Smooth muscle cell (in vitro differentiated cells): ENCODE data around the gene PCBP4. TPM values are rescaled to one million over a fixed set of nuclear protein-coding genes. Genes with fewer than 3 reads are reported as not detected.

ENCODE experiments used
- DNase-seq: peaks from one replicate; lab custom pipeline; 2025; ENCODE audit not compliant: unreplicated experiment; lab: John Stamatoyannopoulos, UW
- H2AFZ ChIP-seq: fragments of 200-600 bp; sonication (generic); 2 replicates; pipeline ENCODE4 v1.6.0; 2016; ENCODE audit warnings: antibody characterized with exemption, low read depth, mild to moderate bottlenecking
- H3F3A ChIP-seq: fragments of 200-600 bp; sonication (generic); 2 replicates; pipeline ENCODE4 v1.6.0; 2017; ENCODE audit warnings: antibody characterized with exemption, low read depth
- H3K27ac ChIP-seq: fragments of 200-600 bp; sonication (generic); 2 replicates; pipeline ENCODE4 v1.5.1; 2016; ENCODE audit warnings: low read depth, mild to moderate bottlenecking
- H3K27me3 ChIP-seq: fragments of 200-600 bp; sonication (generic); 2 replicates; pipeline ENCODE4 v1.6.1; 2016; ENCODE audit warnings: low read depth, mild to moderate bottlenecking
- H3K36me3 ChIP-seq: fragments of 200-600 bp; sonication (generic); 2 replicates; pipeline ENCODE4 v1.5.1; 2016; ENCODE audit warnings: low read depth
- H3K4me1 ChIP-seq: fragments of 200-600 bp; sonication (generic); 2 replicates; pipeline ENCODE4 v1.5.1; 2016; ENCODE audit warnings: low read depth
- H3K4me2 ChIP-seq: fragments of 200-600 bp; sonication (generic); 2 replicates; pipeline ENCODE4 v1.6.0; 2016; ENCODE audit warnings: mild to moderate bottlenecking
- H3K4me3 ChIP-seq: fragments of 200-600 bp; sonication (generic); 2 replicates; pipeline ENCODE4 v1.5.1; 2016; ENCODE audit warnings: mild to moderate bottlenecking
- H3K79me2 ChIP-seq: fragments of 200-600 bp; sonication (generic); 2 replicates; pipeline ENCODE4 v1.6.0; 2016; ENCODE audit warnings: low read depth, mild to moderate bottlenecking
- H3K9ac ChIP-seq: fragments of 200-600 bp; sonication (generic); 2 replicates; pipeline ENCODE4 v1.6.0; 2016; ENCODE audit warnings: low read depth
- H3K9me3 ChIP-seq: fragments of 200-600 bp; sonication (generic); replicated peaks from 2 replicates; pipeline ENCODE4 v1.5.1; 2016; ENCODE audit warnings: low read depth
- H4K20me1 ChIP-seq: fragments of 200-600 bp; sonication (generic); 2 replicates; pipeline ENCODE4 v1.6.0; 2016; ENCODE audit warnings: low read depth
- CTCF ChIP-seq: fragments of 200-600 bp; sonication (generic); IDR thresholded peaks from 2 replicates; pipeline ENCODE4 v1.5.1; 2017; ENCODE audit warnings: borderline replicate concordance, mild to moderate bottlenecking, antibody characterized with exemption; ENCODE audit not compliant: insufficient read depth, poor library complexity, severe bottlenecking
- WGBS: methylation state at CpG from one replicate; pipeline ENCODE4 v1.1.7; 2016; ENCODE audit warnings: low lambda C conversion rate; 5-methylcytosine and 5-hydroxymethylcytosine counted together
- polyA plus RNA-seq: library from polyadenylated mRNA; unstranded; fragments of >200 nt; fragmentation: Nextera tagmentation; extraction: Ambion mirVana; gene quantifications from 2 replicates; pipeline ENCODE4 v1.2.1, GENCODE V29; 2016
- total RNA-seq: library from RNA; depleted of rRNA; stranded (reverse); fragments of >200 nt; gene quantifications from 2 replicates; pipeline ENCODE4 v1.2.3, GENCODE V29; 2014

The PCBP4 gene
- total and polyA plus RNA-seq, 2 experiments from 2014 or later = 42.6 to 81.2 TPM

GRCh38 chr3:51941463-51941797 lies 25.8 kb downstream of the PCBP4 start:
- H3K79me2 ChIP-seq = peaks cover 24% of the 10 kb centered on the region
- no peak for TF ChIP-seq CTCF
- H2AFZ ChIP-seq = peak overlapping the region; percentile 15
- peak overlapping the region; percentile 24 for H3K27ac ChIP-seq
- H3K4me3 ChIP-seq = peak overlapping the region; percentile 65
- no peaks in the 10 kb centered on the region for H3K4me1 ChIP-seq
- peak overlapping the region; percentile 91 for H3K4me2 ChIP-seq
- no peaks in the 10 kb centered on the region for H3K36me3 ChIP-seq
- peak overlapping the region; percentile 72 for H3K9ac ChIP-seq
- no peaks in the 10 kb centered on the region for H4K20me1 ChIP-seq
- H3K27me3 ChIP-seq = no peaks in the 10 kb centered on the region
- H3K9me3 ChIP-seq = no peaks in the 10 kb centered on the region
- WGBS = under 1% methylated on average over 20 of the region's 20 CpGs
- no peak for DNase-seq
- no peaks in the 10 kb centered on the region for H3F3A ChIP-seq

- Histone ChIP-seq H3F3A (no peaks in the 10 kb centered on the region), H4K20me1 (no peaks in the 10 kb centered on the region), H3K27ac (peak overlapping the region; percentile 24), H3K4me3 (peak overlapping the region; percentile 65), H3K9me3 (no peaks in the 10 kb centered on the region), H3K27me3 (no peaks in the 10 kb centered on the region), H3K9ac (peak overlapping the region; percentile 72), H3K4me1 (no peaks in the 10 kb centered on the region), H2AFZ (peak overlapping the region; percentile 15), H3K79me2 (peaks cover 24% of the 10 kb centered on the region), H3K36me3 (no peaks in the 10 kb centered on the region), H3K4me2 (peak overlapping the region; percentile 91)
- 34% methylated on average over 13 of the region's 13 CpGs for WGBS
- no peak for DNase-seq
- no peak for TF ChIP-seq CTCF
Observed at GRCh38 chr3:51940648-51941462, 26.4 kb downstream of the PCBP4 start.

- Histone ChIP-seq H3K4me1 (no peaks in the 10 kb centered on the region), H3K79me2 (peaks cover 24% of the 10 kb centered on the region), H3K36me3 (no peaks in the 10 kb centered on the region), H3K4me3 (no peak overlapping the region), H3K4me2 (no peak overlapping the region), H3K27me3 (no peaks in the 10 kb centered on the region), H4K20me1 (no peaks in the 10 kb centered on the region), H2AFZ (no peak overlapping the region), H3K9ac (no peak overlapping the region), H3K9me3 (no peaks in the 10 kb centered on the region), H3K27ac (no peak overlapping the region), H3F3A (no peaks in the 10 kb centered on the region)
- WGBS = 93% methylated on average over 9 of the region's 9 CpGs
- TF ChIP-seq CTCF = no peak
- no peak for DNase-seq
Observed at GRCh38 chr3:51938780-51939425, 28.4 kb downstream of the PCBP4 start.
